Heart right ventricle (tissue), 16 donors: Measurements from ENCODE around the gene TPMT. TPM values are rescaled to one million over a fixed set of nuclear protein-coding genes. Genes with fewer than 3 reads are reported as not detected.

Experiments
- ATAC-seq, 8 donors: fragments of 200-7000 bp; cut with Tn5 transposase; one replicate each; pipeline ENCODE4 v1.9.1; 2020; ENCODE audit warnings: mild to moderate bottlenecking in 8 of 8, moderate library complexity in 8 of 8, moderate number of reproducible peaks in 1 of 8
- DNase-seq, 2 donors: peaks; one replicate each; pipeline ENCODE4 v3.0.0-alpha.2; 2020
- H3K27ac ChIP-seq, 10 donors: fragments of 200-600 bp; sonication (generic) in 2 of 10; one replicate each; pipeline versions ENCODE4 v1.5.0 to v1.8.0; 2020 to 2022; ENCODE audit warnings: mild to moderate bottlenecking in 3 of 10
- H3K27me3 ChIP-seq, 7 donors: fragments of 200-600 bp; one replicate each; pipeline ENCODE4 v1.8.0; 2021 to 2022; ENCODE audit warnings: mild to moderate bottlenecking in 2 of 7
- H3K36me3 ChIP-seq, 9 donors: fragments of 200-600 bp; sonication (generic) in 1 of 9; one replicate each; pipeline versions ENCODE4 v1.5.0 to v1.8.0; 2020 to 2022; ENCODE audit warnings: mild to moderate bottlenecking in 2 of 9
- H3K4me1 ChIP-seq, 9 donors: fragments of 200-600 bp; sonication (generic) in 1 of 9; one replicate each; pipeline versions ENCODE4 v1.5.0 to v1.8.0; 2020 to 2022; ENCODE audit warnings: mild to moderate bottlenecking in 4 of 9
- H3K4me3 ChIP-seq, 10 donors: fragments of 200-600 bp; sonication (generic) in 2 of 10; one replicate each; pipeline versions ENCODE4 v1.5.0 to v1.8.0; 2020 to 2022; ENCODE audit warnings: mild to moderate bottlenecking in 7 of 10, moderate library complexity in 2 of 10
- H3K9me3 ChIP-seq, 11 donors: fragments of 200-600 bp in 10 of 11; sonication (generic) in 2 of 11; one replicate each; pipeline versions ENCODE4 v1.5.0 to v1.8.0; 2013 to 2022; ENCODE audit warnings: mild to moderate bottlenecking in 2 of 11, control low read depth in 1 of 11, moderate library complexity in 1 of 11
- CTCF ChIP-seq, 9 donors: fragments of 200-600 bp; sonication (generic) in 2 of 9; IDR thresholded peaks; one replicate each; pipeline versions ENCODE4 v1.5.0 to v1.8.0; 2021 to 2022; ENCODE audit warnings: antibody characterized with exemption in 9 of 9, mild to moderate bottlenecking in 5 of 9, moderate library complexity in 1 of 9
- WGBS, 2 donors: extraction: QIAGEN DNeasy Blood & Tissue Kit; methylation state at CpG; one replicate each; pipeline ENCODE4 v1.1.7; 2013; ENCODE audit warnings: inconsistent platforms in 1 of 2; 5-methylcytosine and 5-hydroxymethylcytosine counted together
- intact Hi-C, 10 donors: fragments of 100-400 bp; cut with DNase I; formaldehyde crosslinking; loops; one replicate each; pipeline versions ENCODE4 v1.11.1 to v1.14.2; 2022
- polyA plus RNA-seq, 2 donors: library from polyadenylated mRNA; stranded (reverse); fragments of 200-250 nt; gene quantifications; one replicate each; pipeline ENCODE4 v1.2.3, GENCODE V29; 2013
- total RNA-seq, 10 donors: library from RNA; stranded (reverse); fragmentation: NEBNext Ultra II Directional in 3 of 10; extraction: Animal tissue kit (Norgen Biotek cat#: 25700) in 3 of 10; gene quantifications; one replicate each; pipeline versions ENCODE4 v1.2.1 to v1.2.4, GENCODE V29; 2021 to 2023
- donor health status: Arrhythmogenic right ventricular cardiomyopathy.
- donor health status: ischemic (EF 13 %, LVEDD 7.1; RV severe dilation, severe dysfunction).
- donor health status: healthy with polysubstance abuse.
- donor health status: DM: no; HTN: yes; CAD: no.
- donor health status: DM: no; HTN: no; CAD: no.
- donor health status: ischemic (EF 25% LVEDD 6.9; RV normal size, moderate dysfunction).
- donor health status: ischemic (EF 25% LVEDD 5.7; RV mildly dilated, moderate dysfunction).
- donor health status: healthy.
- donor health status: DM: yes; HTN: yes; CAD: no.
- donor health status: Ischemic cardiomyopathy.
- donor health status: ischemic (EF 35%, LVEDD 5.7; RV mildly dilated, moderate dysfunction).
- donor health status: nonischemic (EF 11% LVEDD 7.7; RV severe dilation, severe dysfunction).
- donor health status: DM: yes; HTN: yes; CAD: no.
- donor health status: PGD.
- donor health status: ischemic (EF 29% LVEDD 5.4; RV normal size, mild dysfunction).
- donor health status: nonischemic (EF 23%, LVEDD 6.1; RV moderate dilation, normal function).

Gene TPMT
- total and polyA plus RNA-seq, 12 donors = 10.2 to 16.0 (median 13.0) TPM

- ATAC-seq (no peak), DNase-seq (no peak)
- Histone ChIP-seq H3K4me3 (no peak overlapping the region), H3K27ac (no peak overlapping the region), H3K27me3 (no peaks in the 10 kb centered on the region), H3K9me3 (no peaks in the 10 kb centered on the region), H3K4me1 (peaks cover 0 to 10% (median 0%) of the 10 kb centered on the region in 9 donors), H3K36me3 (no peaks in the 10 kb centered on the region)
- intact Hi-C loops = no loop called here
- no peak for TF ChIP-seq CTCF (IDR thresholded peaks at IDR 0.05)
- 79 to 84% methylated on average over 2 of the region's 2 CpGs for WGBS, 2 donors
These were observed 55.4 kb downstream of the TPMT start for GRCh38 chr6:18099511-18099910.

GRCh38 chr6:18096423-18096822, 58.5 kb downstream of the TPMT start:
- Histone ChIP-seq H3K4me3 (no peak overlapping the region), H3K27ac (no peak overlapping the region), H3K27me3 (no peaks in the 10 kb centered on the region), H3K4me1 (no peaks in the 10 kb centered on the region), H3K9me3 (no peaks in the 10 kb centered on the region), H3K36me3 (no peaks in the 10 kb centered on the region)
- intact Hi-C loops = no loop called here
- ATAC-seq (no peak), DNase-seq (no peak)
- TF ChIP-seq CTCF (IDR thresholded peaks at IDR 0.05) = no peak
- 81 to 85% methylated on average over 3 of the region's 3 CpGs for WGBS, 2 donors

- peaks cover 0 to 15% (median 0%) of the 10 kb centered on the region in 11 donors for H3K9me3 ChIP-seq
- H3K4me3 ChIP-seq = no peak overlapping the region
- no peak overlapping the region for H3K27ac ChIP-seq
- no peak for TF ChIP-seq CTCF (IDR thresholded peaks at IDR 0.05)
- intact Hi-C loops = no loop called here
- ATAC-seq = no peak
- 92 to 93% methylated on average over 1 of the region's 1 CpG for WGBS, 2 donors
- no peaks in the 10 kb centered on the region for H3K36me3 ChIP-seq
- no peaks in the 10 kb centered on the region for H3K4me1 ChIP-seq
- no peak for DNase-seq
- no peaks in the 10 kb centered on the region for H3K27me3 ChIP-seq
These were observed 63.5 kb downstream of the TPMT start for GRCh38 chr6:18091382-18091781.

- H3K9me3 ChIP-seq = peaks cover 0 to 15% (median 0%) of the 10 kb centered on the region in 11 donors
- H3K4me3 ChIP-seq = no peak overlapping the region
- H3K27ac ChIP-seq = no peak overlapping the region
- ATAC-seq = no peak
- H3K36me3 ChIP-seq = no peaks in the 10 kb centered on the region
- intact Hi-C loops = no loop called here
- H3K27me3 ChIP-seq = no peaks in the 10 kb centered on the region
- H3K4me1 ChIP-seq = no peaks in the 10 kb centered on the region
- DNase-seq = no peak
- WGBS, 2 donors = 70 to 81% methylated on average over 1 of the region's 1 CpG
- TF ChIP-seq CTCF (IDR thresholded peaks at IDR 0.05) = no peak
These were observed 64.5 kb downstream of the TPMT start for GRCh38 chr6:18090349-18090786.
